Activated T-helper 2 cell treated with anti-CD3 and anti-CD28 coated beads, Interferon-gamma antibody, Interleukin-2, Interleukin-4, amounts not matched to agents 10 μg/mL and 5 μg/mL and 100 μg/mL, durations not matched to agents 14 hours and 24 hours and 36 hours (primary cell): Measurements from ENCODE around the gene PPP4R2. TPM values are rescaled to one million over a fixed set of nuclear protein-coding genes. Genes with fewer than 3 reads are reported as not detected.
A peak's percentile ranks its signal among the peaks of the same experiment; 100 is the strongest.

ENCODE experiments used
- DNase-seq: peaks from one replicate; pipeline ENCODE4 v3.0.0; 2021; ENCODE audit warnings: low spot score
- H3K27ac Mint-ChIP-seq: one replicate; pipeline ENCODE4 v1.8.0; 2021; ENCODE audit warnings: mixed read lengths
- H3K27me3 Mint-ChIP-seq: one replicate; pipeline ENCODE4 v1.8.0; 2021; ENCODE audit warnings: low read depth, mixed read lengths
- H3K36me3 Mint-ChIP-seq: one replicate; pipeline ENCODE4 v1.8.0; 2021; ENCODE audit warnings: low read depth, mixed read lengths
- H3K4me1 Mint-ChIP-seq: one replicate; pipeline ENCODE4 v1.8.0; 2021; ENCODE audit warnings: low read depth, mixed read lengths
- H3K4me3 Mint-ChIP-seq: one replicate; pipeline ENCODE4 v1.8.0; 2021; ENCODE audit warnings: low read depth, mild to moderate bottlenecking, moderate library complexity, mixed read lengths
- H3K9me3 Mint-ChIP-seq: one replicate; pipeline ENCODE4 v1.8.0; 2021; ENCODE audit warnings: mixed read lengths
- intact Hi-C: fragments of 100-400 bp; cut with micrococcal nuclease; formaldehyde crosslinking; loops from one replicate; pipeline ENCODE4 v1.15.1; 2023
- total RNA-seq: library from RNA; stranded (reverse); gene quantifications from 2 replicates; pipeline ENCODE4 v1.2.3, GENCODE V29; 2022

The PPP4R2 gene
- total RNA-seq, 1 donor from 2014 or later, result 105 TPM

- intact Hi-C loops, result no loop called here
- Mint-ChIP-seq H3K36me3 (peaks cover 27% of the 10 kb centered on the region), H3K4me3 (no peak overlapping the region), H3K9me3 (no peaks in the 10 kb centered on the region), H3K4me1 (peaks cover 29% of the 10 kb centered on the region), H3K27me3 (no peaks in the 10 kb centered on the region), H3K27ac (no peak overlapping the region)
- no peak for DNase-seq
Measured at GRCh38 chr3:73069187-73069586, 72.6 kb downstream of the PPP4R2 start.

DNA sequence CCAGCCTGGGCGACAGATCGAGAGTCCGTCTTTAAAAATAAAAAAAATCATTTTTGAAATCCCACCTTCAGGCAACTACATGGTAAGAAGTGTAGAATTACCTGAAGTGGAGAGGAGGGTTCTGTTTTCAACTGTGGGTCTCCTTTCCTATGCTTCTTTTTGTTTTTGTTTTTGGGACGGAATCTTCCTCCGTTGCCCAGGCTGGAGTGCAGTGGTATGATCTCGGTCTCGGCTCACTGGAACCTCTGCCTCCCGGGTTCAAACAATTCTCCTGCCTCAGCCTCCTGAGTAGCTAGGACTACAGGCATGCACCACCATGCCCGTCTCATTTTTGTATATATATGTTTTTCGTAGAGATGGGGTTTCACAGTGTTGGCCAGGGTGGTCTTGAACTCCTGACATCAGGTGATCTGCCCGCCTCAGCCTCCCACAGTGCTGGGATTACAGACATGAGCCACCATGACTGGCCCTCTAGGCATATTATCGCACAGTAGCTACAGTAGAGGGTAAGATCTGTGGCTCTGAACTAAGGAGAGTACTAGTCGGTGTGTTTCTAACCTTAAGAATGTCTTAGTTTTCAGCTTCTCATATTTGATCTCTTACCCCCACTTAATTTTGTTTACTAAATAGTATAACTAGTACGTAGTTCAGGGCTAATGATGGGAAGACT lies 73.3 kb downstream of the PPP4R2 start:
- H3K4me3 Mint-ChIP-seq, result no peak overlapping the region
- no peak overlapping the region for H3K27ac Mint-ChIP-seq
- intact Hi-C loops, result no loop called here
- no peak for DNase-seq
- H3K4me1 Mint-ChIP-seq, result peaks cover 32% of the 10 kb centered on the region
- H3K36me3 Mint-ChIP-seq, result peaks cover 20% of the 10 kb centered on the region
- H3K27me3 Mint-ChIP-seq, result no peaks in the 10 kb centered on the region
- no peaks in the 10 kb centered on the region for H3K9me3 Mint-ChIP-seq

DNA sequence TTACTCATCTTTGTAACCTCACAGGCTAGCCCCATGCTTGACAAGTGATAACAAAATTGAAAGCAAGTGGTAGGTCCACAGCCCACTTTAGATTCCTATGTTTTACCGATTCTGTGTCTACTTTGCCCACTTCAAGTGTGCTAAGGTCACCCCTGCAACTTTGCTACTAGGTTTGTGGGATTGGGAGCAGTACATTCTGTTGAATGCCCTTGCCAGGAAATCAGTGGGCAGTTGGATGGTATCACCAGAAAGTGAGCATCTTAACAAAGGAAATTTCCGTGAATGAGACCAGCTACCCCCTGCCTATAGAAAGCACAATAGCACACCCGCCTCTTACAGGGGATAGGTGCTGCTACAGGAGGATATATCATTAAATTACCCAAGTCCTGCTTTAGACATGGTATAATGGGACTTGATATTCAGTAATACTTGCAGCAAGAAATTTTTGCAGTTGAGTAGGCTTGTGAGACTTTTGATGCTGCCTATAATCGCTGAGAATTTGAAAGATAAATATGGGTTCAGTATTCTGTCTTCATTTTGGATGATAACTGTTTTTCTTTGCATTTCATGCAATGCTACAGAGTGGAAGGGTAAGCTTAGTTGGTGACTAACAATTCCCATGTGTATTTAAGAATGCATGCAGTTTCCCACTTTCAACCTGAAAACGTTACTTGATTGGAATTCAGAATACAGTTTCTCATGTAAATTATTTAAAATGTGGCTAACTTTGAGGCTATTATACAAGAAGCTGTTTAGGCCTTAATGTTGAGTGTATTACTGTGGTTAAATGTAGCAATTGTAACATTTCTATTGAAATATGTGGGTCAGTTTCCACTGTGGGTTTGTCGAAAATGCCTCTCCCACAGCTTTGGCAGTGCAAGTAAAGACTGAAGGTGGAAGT lies 74.3 kb downstream of the PPP4R2 start:
- Mint-ChIP-seq H3K9me3 (no peaks in the 10 kb centered on the region), H3K4me1 (peaks cover 32% of the 10 kb centered on the region), H3K27me3 (no peaks in the 10 kb centered on the region), H3K27ac (no peak overlapping the region), H3K36me3 (peaks cover 12% of the 10 kb centered on the region), H3K4me3 (no peak overlapping the region)
- intact Hi-C loops, result no loop called here
- DNase-seq, result no peak

DNA sequence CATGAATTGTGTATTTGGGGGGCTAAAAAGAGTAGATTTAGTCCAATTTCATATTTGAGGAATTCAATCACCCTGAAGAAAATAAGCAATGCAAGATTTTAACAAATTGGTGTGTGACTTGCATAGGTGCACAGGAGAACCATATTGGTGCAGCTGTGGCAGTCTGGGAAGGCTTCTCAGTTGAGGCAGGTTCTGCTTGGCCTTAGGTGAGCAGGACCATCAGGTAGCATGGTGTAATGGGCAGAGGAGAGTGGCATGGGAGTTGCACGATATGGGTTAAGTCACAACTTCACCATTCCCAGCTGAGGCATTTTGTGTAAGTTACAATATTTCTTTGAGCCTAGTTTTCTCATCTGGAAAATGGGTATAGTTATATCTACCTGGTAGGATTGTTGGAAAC lies 75.3 kb downstream of the PPP4R2 start:
- Mint-ChIP-seq H3K4me1 (peaks cover 32% of the 10 kb centered on the region), H3K27ac (no peak overlapping the region), H3K36me3 (peaks cover 6% of the 10 kb centered on the region), H3K27me3 (no peaks in the 10 kb centered on the region), H3K9me3 (no peaks in the 10 kb centered on the region), H3K4me3 (no peak overlapping the region)
- DNase-seq, result no peak
- intact Hi-C loops, result no loop called here

DNA sequence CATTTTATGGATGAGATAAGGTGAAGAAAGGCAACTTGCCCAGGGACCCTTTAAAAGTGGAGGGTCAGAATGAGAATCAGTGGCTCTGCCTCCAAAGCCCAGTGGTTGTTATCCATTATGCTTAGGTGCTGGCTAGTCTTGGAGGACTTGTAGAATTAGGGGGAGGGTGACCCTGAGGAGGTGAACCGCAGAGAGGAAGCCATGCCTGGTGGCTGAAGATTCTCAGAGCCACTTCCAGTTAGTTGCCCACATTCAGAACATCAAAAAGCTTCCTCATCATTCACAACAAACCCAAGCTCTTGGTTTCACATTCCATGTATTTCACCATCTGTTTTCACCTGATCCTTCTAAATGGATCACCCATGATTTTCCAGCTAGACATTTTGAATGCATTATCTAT lies 76.0 kb downstream of the PPP4R2 start:
- Mint-ChIP-seq H3K4me1 (peaks cover 32% of the 10 kb centered on the region), H3K9me3 (no peaks in the 10 kb centered on the region), H3K27me3 (no peaks in the 10 kb centered on the region), H3K4me3 (no peak overlapping the region), H3K36me3 (peaks cover 4% of the 10 kb centered on the region), H3K27ac (no peak overlapping the region)
- intact Hi-C loops, result no loop called here
- DNase-seq, result no peak

- no peak for DNase-seq
- intact Hi-C loops, result no loop called here
- Mint-ChIP-seq H3K4me3 (no peak overlapping the region), H3K4me1 (peaks cover 32% of the 10 kb centered on the region), H3K27ac (peak overlapping the region; percentile 46), H3K9me3 (no peaks in the 10 kb centered on the region), H3K36me3 (peaks cover 4% of the 10 kb centered on the region), H3K27me3 (no peaks in the 10 kb centered on the region)
Measured at GRCh38 chr3:73073091-73073707, 76.6 kb downstream of the PPP4R2 start.

DNA sequence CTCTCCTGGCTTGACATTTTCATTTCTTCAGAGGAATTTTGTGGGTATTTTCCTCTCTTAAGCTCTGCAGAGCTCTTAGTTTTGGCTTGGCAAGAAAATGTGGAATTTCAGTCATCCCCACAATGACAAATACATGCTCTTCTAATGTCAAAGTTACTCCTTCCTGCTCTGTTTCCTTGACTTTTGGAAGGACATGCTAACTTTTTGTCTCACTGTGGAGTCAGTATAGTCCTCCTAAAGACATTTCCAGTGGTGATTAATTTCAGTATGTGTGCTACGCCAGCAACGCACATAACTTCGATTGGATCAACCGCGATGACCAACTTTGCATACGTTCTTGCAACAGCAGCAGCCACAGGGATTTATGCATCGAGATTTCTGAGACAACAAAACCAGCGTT lies 78.2 kb downstream of the PPP4R2 start:
- Mint-ChIP-seq H3K9me3 (no peaks in the 10 kb centered on the region), H3K4me1 (peaks cover 32% of the 10 kb centered on the region), H3K4me3 (no peak overlapping the region), H3K27me3 (no peaks in the 10 kb centered on the region), H3K27ac (no peak overlapping the region), H3K36me3 (no peaks in the 10 kb centered on the region)
- intact Hi-C loops, result no loop called here
- no peak for DNase-seq

DNA sequence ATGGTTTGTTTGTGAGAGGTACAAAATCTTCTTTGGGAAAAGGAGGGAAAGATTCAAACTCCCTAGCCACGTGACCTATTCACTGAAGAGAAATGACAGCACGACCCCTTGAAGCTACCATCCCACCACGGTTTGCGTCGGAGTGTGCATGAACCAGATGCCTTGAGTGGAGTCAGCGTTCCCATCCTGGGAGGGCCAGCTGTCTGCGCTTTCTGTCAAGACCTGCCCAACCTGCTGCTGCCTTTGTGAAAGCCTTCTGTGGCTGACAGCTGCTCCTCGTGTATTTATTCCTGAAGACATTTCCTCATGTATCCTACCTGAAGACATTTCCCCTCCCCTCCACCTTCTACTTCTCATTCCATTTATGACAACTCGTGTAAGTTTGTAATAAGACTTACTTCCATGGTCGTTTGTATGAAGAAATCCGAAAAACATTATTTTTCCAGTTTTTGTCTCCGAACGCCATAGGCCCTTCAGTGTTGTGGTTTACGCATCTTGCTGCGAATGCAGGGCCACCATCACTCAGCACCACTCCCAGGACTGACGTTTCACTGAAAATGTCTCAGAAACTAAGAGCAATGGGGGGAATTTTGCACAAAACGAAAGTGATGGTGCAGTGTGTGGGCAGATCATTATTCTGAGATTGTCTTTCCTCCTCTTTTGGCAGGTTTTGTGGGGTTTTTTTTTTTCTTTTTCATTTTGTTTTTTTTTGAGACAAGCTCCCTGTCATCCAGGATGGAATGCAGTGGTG lies 83.8 kb downstream of the PPP4R2 start:
- peaks cover 5% of the 10 kb centered on the region for H3K4me1 Mint-ChIP-seq
- no peaks in the 10 kb centered on the region for H3K36me3 Mint-ChIP-seq
- no peak for DNase-seq
- H3K9me3 Mint-ChIP-seq, result no peaks in the 10 kb centered on the region
- H3K27ac Mint-ChIP-seq, result no peak overlapping the region
- intact Hi-C loops, result loop anchor here (10.0 kb wide), 1 partner anchor 1366 kb away; no protein-coding TSS in a partner anchor
- H3K4me3 Mint-ChIP-seq, result no peak overlapping the region
- no peaks in the 10 kb centered on the region for H3K27me3 Mint-ChIP-seq

DNA sequence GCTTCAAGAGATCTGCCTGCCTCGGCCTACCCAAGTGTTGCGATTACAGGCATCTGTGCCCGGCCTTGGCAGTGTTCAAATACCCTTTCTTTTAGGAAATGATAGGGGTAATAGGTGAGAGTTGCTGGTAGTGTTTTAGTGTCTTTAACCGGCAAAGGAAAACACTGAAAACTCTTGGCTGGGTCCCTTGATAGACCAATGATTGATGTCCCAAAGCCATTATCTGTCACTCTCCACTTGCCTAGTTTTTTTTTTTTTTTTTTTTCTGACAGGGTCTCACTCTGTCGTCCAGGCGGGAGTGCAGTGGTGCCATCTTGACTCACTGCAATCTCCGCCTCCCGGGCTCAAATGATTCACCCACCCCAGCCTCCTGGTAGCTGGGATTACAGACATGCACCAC lies 84.5 kb downstream of the PPP4R2 start:
- Mint-ChIP-seq H3K36me3 (no peaks in the 10 kb centered on the region), H3K27me3 (no peaks in the 10 kb centered on the region), H3K4me1 (peaks cover 9% of the 10 kb centered on the region), H3K27ac (no peak overlapping the region), H3K4me3 (no peak overlapping the region), H3K9me3 (no peaks in the 10 kb centered on the region)
- no peak for DNase-seq
- intact Hi-C loops, result loop anchor here (10.0 kb wide), 1 partner anchor 1366 kb away; no protein-coding TSS in a partner anchor

DNA sequence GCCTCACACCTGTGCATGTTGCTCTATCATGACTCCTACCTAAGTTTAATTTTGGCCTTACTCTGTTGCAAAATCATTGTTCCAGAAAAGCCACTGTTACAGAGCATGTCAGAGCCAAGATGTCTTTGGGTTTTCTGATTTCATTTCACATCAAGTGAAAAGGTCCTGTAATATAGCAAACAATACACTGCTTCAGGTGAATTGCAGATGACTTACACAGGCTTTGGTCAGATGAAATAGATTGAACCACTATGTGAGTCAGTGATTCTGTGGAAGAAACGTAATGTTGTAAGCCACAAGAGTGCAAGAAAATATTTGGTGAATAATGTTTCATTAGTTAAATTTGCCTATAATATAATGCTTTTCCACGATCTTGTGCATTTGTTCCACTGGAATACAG lies 87.6 kb downstream of the PPP4R2 start:
- Mint-ChIP-seq H3K4me1 (peaks cover 13% of the 10 kb centered on the region), H3K27ac (no peak overlapping the region), H3K36me3 (no peaks in the 10 kb centered on the region), H3K4me3 (no peak overlapping the region), H3K9me3 (no peaks in the 10 kb centered on the region), H3K27me3 (peaks cover 4% of the 10 kb centered on the region)
- intact Hi-C loops, result loop anchor here (10.0 kb wide), 1 partner anchor 1369 kb away; no protein-coding TSS in a partner anchor
- DNase-seq, result no peak

GRCh38 chr3:73086071-73086494 lies 89.5 kb downstream of the PPP4R2 start:
- Mint-ChIP-seq H3K27ac (no peak overlapping the region), H3K36me3 (no peaks in the 10 kb centered on the region), H3K4me1 (peaks cover 8% of the 10 kb centered on the region), H3K4me3 (no peak overlapping the region), H3K9me3 (no peaks in the 10 kb centered on the region), H3K27me3 (peaks cover 4% of the 10 kb centered on the region)
- DNase-seq, result no peak
- intact Hi-C loops, result loop anchor here (1.0 to 10.0 kb wide), 3 partner anchors 147 to 1371 kb away; no protein-coding TSS in a partner anchor

- peaks cover 7% of the 10 kb centered on the region for H3K4me1 Mint-ChIP-seq
- H3K36me3 Mint-ChIP-seq, result no peaks in the 10 kb centered on the region
- intact Hi-C loops, result no loop called here
- DNase-seq, result no peak
- H3K9me3 Mint-ChIP-seq, result no peaks in the 10 kb centered on the region
- H3K27me3 Mint-ChIP-seq, result peaks cover 5% of the 10 kb centered on the region
- H3K27ac Mint-ChIP-seq, result no peak overlapping the region
- H3K4me3 Mint-ChIP-seq, result no peak overlapping the region
Measured at GRCh38 chr3:73094129-73094528, 97.5 kb downstream of the PPP4R2 start.
